NCI-H2081 treated with DMSO at 0.1 percent for 48 hours (cell line): ENCODE results near the gene GPC1.
A peak's percentile ranks its signal among the peaks of the same experiment; 100 is the strongest.

Experiments used
- DNase-seq: peaks from one replicate; lab custom pipeline; 2025; lab: John Stamatoyannopoulos, UW

GPC1 gene

DNA sequence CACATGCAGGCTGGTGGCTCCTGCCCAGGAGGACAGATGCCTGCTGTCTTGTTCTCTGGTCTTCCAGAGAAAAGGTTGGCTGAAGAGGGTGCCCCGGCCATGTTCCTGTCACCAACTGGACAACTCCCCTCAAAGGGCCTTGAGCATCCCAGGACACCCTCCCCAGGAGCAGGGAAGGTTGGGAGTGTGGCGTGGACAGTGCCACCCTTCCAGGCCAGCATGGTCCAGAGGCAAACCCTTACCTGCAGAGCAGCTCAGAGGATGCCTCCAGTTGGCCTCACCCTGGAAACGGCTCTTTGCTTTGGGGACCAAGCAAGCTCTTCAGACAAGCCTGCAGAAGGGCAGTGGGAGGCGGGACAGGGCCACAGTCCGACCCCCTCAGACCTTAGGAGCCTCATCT is 4.9 kb upstream of the GPC1 start:
- DNase-seq: no peak

DNA sequence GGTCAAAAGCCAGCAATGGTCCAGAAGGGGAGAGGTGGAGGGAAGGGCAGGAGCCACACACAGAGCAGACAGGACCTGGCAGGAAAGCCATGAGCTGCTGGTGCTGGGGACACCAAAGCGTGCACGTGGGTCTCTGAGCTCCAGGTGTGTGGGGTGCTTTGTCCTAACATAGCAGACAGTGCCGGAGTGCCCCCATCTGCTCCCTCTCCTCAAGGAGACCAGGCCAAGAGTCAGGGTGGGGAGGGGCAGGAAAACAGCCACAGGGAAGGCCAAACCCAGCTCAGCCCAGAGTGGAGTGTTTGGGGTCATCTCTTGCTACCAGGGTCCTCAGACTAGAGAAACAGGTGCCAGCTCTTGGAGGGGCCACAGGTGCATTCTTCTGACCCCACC is 4.2 kb upstream of the GPC1 start:
- DNase-seq: no peak

DNA sequence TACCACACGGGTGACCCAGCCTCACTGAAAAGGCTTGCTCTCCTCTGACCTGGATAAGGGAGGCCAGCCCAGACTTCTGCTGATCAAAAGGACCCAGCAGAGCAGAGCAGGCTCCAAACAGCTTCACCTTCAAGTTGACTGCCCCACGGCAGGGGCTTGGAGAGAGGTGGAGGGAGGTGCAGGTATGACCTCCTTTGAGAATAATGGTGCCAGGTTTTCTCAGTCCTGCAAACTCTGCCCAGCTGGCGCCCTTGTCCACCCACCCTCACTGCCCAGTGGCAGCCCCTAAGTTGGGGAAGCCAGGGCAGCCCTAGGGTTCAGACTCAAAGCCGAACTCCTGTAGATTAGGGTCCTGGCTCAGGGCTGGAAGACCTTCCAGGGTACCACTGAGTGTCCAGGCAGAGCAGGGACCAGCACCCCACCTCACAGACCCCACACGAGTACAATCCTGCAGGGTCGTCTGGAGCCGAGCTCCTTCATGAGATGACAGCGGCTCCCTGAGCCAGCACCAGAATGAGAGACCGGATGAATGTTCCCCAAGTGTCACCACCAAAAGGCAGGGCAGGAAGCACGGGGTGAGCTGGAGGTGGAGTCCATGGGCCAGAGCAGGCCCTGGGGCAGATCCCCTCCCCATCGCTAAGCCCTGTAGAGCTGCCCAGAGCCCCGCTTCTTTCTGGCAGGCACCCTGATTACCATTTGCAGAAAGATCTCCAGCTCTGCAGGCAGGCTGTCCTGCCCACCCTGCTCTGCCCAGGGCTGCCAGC is 3.6 kb upstream of the GPC1 start:
- no peak for DNase-seq

DNA sequence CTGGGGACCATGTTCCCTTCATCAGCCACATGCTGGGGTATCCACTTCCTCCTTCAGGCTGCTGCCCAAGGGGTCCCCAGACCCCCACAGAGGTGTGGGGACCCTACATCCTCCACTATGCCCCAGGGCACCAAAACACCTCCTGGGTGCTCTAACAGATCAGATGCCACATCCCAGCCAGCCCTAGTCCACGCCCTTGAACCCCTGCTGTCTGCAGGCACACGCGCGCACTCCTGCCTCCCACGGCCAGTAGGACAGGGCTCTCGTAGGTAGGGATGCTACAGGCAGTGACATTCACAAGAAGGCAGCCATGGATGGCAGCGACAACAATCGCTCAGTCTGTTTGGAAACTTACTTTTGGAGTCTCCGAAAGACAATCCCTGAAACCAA is 3.0 kb upstream of the GPC1 start:
- DNase-seq: no peak

DNA sequence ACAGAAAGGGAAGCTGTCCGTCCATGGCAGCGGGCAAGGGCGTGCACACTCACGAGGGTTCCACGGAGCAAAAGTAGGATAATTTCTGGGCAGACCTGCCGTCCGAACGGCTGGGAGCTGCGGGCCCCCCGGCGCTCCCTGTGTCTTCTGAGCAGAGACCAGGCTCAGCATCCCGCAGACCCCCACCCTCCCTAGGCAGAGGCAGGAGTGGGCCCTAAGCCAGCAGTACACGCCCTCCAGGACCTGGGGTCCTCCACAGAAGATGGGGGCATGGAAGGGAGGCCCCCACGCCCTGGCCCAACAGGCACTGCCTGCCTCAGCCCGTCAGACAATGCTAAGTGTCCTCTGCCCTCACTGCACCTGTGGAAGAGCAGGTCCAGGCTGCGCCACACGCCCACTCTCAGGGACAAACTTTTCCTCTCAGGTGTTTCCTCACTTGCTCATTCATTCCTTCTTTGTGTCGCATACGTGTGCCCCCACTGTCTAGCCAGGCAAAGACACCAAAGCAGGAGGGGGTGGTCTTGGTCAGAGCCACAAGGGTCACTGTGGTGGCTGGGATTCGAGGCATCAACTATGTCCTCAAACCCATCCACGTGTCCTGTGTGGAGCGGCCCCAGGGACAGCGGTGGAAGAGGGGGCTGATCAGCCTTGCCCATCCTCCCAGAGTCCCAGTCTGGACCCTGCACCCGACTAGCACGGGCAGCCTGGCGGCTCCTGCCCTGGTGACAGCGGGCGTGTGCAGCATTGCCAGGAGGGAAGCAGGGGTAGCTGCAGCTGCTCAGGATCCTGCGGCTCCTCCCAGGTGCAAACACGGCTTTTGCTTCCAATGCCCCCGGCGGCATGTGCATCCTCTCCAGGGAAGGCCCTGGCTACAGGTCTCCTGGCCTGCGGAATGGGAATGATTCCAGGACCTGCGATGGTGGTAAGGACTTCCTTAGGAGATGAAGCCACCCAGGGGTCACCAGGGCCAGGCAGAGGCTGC is 2.4 kb upstream of the GPC1 start:
- no peak for DNase-seq

DNA sequence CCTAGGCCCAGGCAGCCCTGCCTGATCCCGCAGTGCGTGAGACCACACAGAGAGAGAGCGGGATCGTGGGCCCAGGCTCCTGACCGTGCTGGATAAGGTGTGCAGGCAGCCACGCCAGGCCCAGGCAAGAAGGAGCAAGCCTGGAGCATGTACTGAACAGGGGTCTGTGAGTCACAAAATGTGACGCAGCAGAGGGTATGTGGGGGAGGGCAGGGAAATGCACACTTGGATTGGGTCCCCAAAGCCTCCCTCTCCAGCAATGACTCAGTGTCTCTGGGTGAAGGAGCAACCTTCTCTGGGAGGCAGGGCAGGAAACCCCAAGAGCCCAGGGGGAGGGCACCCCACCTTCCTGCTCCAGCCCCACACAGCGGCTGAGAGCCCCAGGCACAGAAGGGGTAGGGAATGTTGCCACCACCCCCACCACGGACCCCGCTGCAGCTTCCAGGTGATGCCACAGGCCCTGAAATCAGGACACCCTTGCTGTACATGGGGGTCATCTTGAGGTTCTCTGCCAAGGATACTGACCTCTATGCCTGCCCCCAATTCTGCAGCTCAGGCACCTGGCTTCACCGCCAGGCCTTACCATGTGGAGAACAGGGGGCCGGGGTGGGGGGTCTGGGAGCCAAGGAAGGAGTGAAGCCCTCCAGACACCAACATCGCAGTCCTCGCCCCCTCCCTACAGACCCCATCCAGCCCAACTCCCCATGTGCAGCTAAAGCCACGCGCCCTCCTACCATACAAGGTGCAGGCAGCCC is 1.3 kb upstream of the GPC1 start:
- no peak for DNase-seq

DNA sequence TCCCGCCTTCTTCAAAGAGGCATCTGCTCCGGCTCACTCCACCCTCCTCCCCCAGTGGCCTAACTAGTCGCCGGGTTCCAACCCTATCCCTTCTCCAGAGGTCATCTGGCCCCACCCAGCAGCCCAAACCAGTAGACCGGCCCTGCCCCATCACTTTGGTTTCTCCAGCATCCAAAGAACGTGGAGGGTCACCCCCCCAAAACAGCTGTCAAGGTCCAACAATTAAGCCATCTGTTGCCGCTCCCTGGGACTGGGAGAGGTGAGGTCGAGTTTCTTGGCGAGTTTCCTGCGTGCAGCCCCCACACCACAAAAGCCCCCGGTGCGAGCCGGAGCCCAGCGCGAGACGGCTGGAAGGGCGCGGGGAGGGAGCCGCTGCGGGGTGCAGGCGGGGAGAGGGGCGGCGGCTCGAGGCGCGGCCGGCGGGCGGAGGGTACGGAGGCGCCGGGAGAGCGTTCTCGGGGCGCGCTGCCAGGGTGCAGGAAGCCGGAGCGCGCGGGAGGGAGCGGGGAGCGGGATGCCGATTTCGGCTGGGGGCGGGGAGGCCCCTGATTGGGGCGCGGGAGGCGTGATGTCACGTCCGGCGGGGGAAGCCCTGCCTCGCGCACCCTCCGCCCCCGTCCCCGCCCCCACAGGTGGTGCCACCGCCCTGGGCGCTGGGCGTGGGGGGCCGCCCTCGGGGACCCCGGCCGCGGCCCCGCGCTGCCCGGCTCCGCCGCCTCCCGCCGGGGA is 571 bp upstream of the GPC1 start:
- peak; percentile 16 for DNase-seq

DNA sequence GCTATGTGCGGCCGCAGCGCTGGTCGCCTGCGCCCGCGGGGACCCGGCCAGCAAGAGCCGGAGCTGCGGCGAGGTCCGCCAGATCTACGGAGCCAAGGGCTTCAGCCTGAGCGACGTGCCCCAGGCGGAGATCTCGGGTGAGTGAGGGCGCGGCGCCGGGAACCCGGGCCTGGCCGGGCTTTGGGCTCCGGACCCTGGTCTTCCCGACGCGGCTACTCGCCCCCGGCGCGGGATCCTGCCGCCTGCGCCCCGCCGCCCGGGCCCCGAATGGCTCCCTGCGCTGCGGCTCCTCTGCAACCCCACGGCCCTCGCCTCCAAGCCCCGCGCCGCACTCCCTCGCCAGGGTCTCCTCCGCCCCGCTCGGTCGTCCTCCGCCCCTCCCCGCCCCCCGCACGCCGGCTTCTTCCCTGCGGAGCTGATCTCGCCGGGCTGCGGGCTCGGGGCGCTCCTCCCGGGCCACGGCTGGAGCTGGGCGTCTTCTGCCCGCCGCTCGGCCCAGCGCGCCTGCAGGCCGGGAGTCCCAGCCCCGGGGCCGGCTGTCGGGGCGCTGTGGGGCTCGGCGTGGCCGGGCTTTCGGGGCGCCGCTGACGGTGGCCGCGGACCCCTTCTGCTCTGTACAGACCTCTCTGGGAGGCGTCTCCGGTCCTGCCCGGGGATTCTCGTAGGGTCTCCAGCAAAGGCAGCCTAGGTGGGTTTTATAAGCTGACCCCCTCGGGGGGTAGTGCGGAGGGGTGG is 652 bp downstream of the GPC1 start:
- DNase-seq: no peak

DNA sequence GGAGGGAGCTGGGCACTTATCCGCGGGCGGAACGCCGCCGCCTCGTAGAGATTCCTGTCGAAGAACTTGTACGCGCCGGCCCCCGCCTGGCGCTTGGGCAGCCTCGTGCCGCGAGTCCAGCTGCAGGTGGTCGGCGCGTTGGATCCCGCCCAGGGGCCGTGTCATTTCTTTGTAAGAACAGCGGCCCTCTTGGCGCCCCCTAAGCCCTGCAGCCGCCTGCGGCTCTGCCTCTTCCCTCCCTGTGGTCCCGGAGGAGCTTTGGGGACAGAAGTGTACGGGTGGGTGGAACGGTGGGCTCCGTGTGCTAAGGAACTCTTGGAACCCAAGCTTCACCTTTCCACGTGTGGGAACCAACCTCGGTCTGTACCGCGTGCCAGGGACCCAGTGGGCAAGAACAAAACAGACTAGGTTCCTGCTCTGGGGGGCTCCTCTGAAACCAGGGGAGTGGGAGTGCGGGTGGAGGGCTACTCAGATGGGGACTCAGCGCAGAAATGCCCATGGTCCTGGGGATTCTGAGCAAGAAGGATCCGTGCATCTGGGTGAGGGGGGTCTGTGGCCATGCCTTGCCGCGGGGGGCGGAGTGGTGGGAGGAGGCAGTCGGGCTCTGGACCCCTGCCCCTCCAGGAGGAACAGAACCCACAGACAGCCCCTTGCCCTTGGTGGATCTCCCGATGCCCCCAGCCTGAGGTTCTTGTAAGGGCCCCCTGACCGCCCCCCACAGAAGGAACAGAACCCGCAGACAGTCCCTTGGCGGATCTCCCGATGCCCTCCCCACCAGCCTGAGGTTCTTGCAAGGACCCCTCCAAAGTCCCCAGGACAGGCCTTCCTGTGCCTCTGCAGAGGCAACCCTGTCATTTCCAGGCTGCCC is 1.5 kb downstream of the GPC1 start:
- DNase-seq: no peak

DNA sequence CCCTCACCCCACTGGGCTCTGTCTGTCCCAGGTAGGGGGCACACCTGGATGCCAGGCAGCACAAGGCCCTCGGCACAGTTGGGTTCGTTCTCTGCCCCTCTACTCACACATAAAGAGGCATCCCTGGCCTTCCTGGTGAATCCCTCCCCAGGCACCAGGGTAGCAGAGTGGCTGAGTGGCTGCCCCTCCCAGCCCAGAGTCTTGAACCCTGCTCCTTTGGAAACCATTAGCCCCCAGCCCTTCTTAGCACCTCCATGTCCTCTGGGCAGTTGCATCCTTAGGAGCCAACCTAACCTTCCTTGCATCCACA is 2.0 kb downstream of the GPC1 start:
- DNase-seq: no peak

DNA sequence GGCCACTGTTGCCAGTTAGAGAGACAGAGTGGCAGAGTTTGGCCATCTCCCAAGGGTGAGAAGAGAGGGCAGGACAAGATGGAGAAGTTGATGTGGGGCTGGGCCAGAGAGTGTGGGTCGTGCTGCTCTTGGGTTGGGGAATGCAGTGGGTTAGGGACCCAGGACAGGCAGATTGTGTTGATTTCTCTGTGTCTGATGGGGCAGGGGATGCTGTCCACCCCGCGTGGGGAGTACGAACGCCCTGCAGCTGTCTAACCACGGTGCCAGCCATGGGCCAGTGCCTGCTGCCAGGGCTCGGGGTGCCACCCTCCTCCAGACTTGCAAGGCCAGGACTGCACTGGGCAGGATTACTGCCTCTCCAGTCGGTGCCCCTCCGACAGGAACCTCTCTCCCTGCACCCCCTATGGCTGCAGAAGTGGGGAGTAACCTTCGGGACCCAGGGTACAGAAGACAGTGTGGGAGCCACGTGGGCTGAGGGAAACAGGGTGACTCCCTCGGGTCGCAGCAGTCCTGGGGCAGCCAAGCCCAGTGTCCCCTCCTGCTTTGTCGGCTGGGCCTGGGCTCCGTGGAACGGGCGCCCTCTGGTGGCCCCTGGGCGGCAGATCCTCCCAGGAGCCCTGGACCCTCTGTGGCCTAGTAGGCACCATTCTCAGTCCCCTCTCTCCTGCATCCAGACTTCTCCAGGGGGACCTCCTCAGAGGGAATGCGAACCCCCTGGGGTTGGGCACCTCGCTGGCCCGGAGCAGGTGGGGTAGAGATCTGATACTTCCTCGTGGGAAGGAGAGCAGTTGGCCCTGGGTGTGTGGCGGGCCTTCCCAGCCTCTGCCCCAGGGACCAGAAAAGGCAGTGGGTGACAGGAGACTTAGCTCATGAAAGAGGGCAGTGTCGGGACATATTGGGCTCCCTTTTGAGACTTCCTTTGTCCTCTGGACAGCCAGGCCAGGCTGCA is 2.7 kb downstream of the GPC1 start:
- no peak for DNase-seq

DNA sequence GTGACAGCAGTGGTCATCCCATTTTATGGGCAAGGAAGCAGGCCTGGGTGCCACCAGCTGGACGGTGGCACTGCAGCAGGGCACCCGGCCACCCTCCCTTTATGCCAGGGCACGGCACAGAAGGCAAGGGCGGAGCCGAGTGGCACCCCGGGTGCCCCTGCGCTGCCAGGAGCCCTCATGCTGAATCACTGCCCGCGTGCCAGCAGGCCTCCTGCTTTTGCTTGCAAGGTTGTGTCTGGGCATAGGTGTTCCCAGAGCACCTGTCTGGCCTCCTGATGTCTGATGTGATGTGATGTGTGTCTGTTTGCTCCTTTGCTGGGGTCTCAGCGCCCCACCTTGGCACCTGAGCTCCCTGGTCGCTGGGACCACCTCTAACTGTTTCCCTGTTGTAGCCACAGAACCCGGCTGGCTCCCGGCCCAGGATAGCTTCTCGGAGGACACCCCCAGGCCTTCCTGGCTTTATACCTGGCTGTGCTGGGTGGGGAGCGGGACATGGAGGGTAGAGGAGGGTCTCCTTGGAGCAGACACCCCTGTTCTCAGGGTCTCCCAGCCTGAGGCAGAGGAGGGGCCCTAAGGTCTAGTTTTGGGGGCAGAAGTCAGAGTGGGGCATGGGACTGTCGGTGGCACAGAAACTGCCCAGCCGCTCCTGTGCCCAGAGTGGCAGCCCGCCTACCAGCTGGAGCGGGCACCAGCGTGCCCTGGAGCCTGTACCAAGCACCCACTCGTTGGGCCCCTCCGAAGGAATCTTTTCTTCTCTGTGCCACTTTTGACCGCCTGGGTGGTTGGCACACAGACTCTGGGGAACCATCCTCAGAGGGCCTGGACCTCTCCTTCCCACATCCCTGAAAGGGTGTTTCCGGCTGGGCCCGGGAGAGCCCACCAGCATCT is 3.6 kb downstream of the GPC1 start:
- no peak for DNase-seq

DNA sequence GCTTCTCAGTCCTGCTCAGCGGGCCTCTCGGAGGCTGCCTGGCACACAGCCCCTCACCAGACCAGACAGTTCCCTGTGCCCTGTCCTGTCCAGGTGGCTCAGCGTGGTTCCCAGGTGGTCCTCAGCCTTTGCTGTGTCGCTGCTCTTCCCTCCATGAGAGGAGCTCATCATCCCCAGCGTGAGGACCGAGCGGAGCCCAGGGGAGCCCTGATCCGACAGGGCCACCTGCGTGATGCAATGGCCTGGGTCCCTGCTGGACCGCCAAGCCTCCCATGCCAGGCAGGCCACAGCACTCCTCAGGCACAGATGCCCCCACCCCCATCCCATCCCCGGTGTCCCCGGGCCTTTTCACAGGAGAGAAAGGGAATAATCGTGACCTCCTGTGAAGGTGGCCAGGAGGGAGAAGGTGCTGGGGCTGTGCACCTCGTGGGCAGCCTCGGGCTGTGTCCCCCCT is 4.3 kb downstream of the GPC1 start:
- no peak for DNase-seq

DNA sequence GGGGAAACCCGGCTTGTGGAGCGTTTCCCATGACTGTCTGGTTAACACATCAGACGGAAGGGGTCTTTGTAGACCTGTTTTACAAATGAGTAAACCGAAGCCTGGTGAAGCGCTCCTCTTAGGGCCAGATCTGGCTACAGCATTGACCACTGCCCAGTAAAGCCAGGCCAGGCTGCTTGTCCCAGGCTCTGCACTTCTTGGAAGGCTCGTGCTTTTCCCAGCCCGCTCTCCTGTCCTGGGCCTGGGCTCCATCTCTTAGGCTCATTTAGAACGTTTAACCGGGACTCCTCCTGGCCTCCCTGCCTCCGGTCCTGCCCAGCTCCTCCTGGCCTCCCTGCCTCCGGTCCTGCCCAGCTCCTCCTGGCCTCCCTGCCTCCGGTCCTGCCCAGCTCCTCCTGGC is 4.8 kb downstream of the GPC1 start:
- no peak for DNase-seq

DNA sequence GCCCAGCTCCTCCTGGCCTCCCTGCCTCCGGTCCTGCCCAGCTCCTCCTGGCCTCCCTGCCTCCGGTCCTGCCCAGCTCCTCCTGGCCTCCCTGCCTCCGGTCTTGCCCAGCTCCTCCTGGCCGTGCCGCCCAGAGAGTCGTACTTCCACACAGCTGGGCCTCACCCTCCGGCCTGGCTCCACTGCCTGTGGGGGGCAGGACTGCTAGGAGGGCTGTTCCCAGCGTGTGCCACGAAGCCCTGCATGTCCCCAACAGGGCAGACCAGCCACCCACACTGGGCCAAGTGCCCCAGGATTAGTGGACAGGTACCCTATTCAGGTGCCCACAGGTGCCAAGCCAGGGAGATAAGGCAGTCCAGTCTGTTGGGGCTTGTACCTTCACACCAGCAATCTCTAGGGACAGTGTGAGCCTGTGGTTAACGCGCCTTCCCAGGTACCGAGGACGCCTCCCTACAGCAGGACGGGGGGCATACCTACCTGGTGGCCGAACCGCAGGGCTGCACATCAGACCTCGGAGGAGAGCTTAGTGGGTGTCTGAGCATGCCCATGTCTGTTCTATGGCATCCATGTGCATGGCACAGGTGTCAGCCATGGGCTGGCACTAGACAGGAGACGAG is 5.3 kb downstream of the GPC1 start:
- no peak for DNase-seq

DNA sequence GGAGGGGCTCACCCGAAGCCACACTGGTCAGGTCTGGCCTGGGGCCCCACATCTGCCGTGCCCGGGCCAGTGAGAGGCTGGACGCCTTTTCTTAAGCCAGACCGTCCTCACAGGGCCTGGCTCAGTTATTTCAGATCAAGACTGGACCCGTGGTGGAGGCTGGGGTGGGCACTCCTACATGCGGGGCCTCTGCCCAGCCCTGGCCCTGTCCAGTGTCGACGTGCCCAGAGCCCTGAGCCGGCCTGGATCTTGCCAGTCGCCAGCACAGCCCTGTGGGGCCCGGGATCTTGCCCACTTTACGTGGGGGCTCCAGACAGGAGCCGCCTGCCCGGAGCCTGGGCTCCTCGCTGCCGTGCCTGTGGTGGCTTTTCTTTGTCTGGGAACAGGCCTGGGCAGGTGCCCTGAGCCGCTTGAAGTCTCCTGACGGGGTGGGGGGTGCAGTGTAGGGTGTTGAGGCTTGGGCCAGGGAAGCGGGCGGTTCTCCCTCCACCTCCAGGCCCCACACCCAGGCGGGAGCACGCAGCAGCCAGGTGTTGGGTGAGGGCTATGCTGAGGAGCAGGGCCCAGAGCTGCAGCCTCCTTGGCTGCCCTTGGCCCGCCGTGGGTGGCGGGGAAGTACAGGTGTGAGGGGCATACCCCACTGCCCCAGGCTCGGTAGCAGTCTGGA is 6.0 kb downstream of the GPC1 start:
- no peak for DNase-seq

DNA sequence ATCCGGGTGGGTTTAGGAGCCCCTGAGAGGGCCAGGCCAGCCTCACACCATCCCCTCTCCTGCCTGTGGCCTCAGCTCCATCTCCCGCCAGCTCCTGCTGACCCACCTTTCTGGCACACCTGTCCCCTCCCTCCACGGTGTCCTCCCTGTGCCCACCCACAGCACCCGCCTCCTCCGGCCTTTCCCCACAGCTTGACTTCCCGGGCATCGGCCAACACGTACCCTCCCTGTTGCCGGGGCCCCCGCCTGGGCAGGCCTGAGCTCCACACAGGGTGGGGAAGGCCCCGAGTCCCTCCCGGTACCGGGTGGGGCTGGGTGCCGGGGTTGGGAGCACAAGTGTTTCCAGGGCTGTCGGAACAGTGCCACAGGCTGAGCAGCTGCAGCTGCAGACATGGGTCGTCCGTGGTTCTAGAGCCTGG is 6.5 kb downstream of the GPC1 start:
- no peak for DNase-seq
